ENCODE measurements around the gene CSGALNACT2.

Gene CSGALNACT2

DNA sequence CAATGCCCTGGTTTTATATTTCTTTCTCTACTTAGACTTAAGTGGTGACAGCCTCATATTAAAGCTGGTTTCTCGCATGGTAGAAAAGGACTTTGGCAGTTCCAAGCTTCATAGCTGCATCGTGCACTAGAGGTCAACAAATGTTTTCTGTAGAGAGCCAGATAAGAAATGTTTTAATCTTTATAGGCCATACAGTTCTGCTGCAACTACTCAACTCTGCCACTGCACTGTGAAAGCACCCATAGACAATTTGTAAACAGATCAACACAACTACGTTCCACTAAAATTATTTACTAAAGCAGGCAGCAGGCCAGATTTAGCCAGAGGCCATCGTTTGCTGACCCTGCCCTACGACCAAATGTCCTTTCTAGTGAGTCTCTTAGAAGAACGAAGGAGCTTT, 36.7 kb downstream of the CSGALNACT2 start:
- no peaks in the 10 kb centered on the region for H3K27me3 ChIP-seq (ENCODE audit: low read length)
- H3K79me2 ChIP-seq (ENCODE audit: insufficient read depth, low read length): no peaks in the 10 kb centered on the region
- H3K4me2 ChIP-seq (ENCODE audit: low read depth, low read length, poor library complexity, severe bottlenecking): no peak overlapping the region
- no peak overlapping the region for H3K9ac ChIP-seq (ENCODE audit: low read length)
- no peaks in the 10 kb centered on the region for H4K20me1 ChIP-seq (ENCODE audit: low read depth, low read length)
- H3F3A ChIP-seq (ENCODE audit: insufficient read depth): no peaks in the 10 kb centered on the region
- TF ChIP-seq CTCF (IDR thresholded peaks at IDR 0.05; ENCODE audit: insufficient read depth, low read length, poor library complexity, severe bottlenecking) (no peak), EZH2phosphoT487 (conservative IDR thresholded peaks at IDR 0.05; ENCODE audit: low read length) (no peak)
- no peak overlapping the region for H3K27ac ChIP-seq (ENCODE audit: low read depth, low read length)
- H3K36me3 ChIP-seq (ENCODE audit: low read length): 0 out of 2 replicates have a peak, but pooled peaks cover 2% of the 10 kb centered on the region
- no peak overlapping the region for H3K4me3 ChIP-seq (ENCODE audit: insufficient read depth, low read length, poor library complexity, severe bottlenecking)
- no peak overlapping the region for H2AFZ ChIP-seq (ENCODE audit: low read depth, low read length, severe bottlenecking)
- no peaks in the 10 kb centered on the region for H3K9me2 ChIP-seq (replicated peaks; ENCODE audit: insufficient read depth, low read length)
- no peaks in the 10 kb centered on the region for H3K9me3 ChIP-seq (ENCODE audit: insufficient read depth, low read length)

GRCh38 chr10:43176271-43176670, 38.0 kb downstream of the CSGALNACT2 start:
- Histone ChIP-seq H3K27me3 (ENCODE audit: low read length) (no peaks in the 10 kb centered on the region), H3K4me2 (ENCODE audit: low read depth, low read length, poor library complexity, severe bottlenecking) (no peak overlapping the region), H3K36me3 (ENCODE audit: low read length) (0 out of 2 replicates have a peak, but pooled peaks cover 2% of the 10 kb centered on the region), H3K27ac (ENCODE audit: low read depth, low read length) (no peak overlapping the region), H3K79me2 (ENCODE audit: insufficient read depth, low read length) (no peaks in the 10 kb centered on the region), H3F3A (ENCODE audit: insufficient read depth) (no peaks in the 10 kb centered on the region), H4K20me1 (ENCODE audit: low read depth, low read length) (no peaks in the 10 kb centered on the region), H2AFZ (ENCODE audit: low read depth, low read length, severe bottlenecking) (no peak overlapping the region), H3K9me2 (replicated peaks; ENCODE audit: insufficient read depth, low read length) (no peaks in the 10 kb centered on the region), H3K9ac (ENCODE audit: low read length) (no peak overlapping the region), H3K9me3 (ENCODE audit: insufficient read depth, low read length) (no peaks in the 10 kb centered on the region), H3K4me3 (ENCODE audit: insufficient read depth, low read length, poor library complexity, severe bottlenecking) (no peak overlapping the region)
- no peak for TF ChIP-seq CTCF (IDR thresholded peaks at IDR 0.05; ENCODE audit: insufficient read depth, low read length, poor library complexity, severe bottlenecking)
- TF ChIP-seq EZH2phosphoT487 (conservative IDR thresholded peaks at IDR 0.05; ENCODE audit: low read length): no peak

GRCh38 chr10:43177595-43177994, 39.4 kb downstream of the CSGALNACT2 start:
- Histone ChIP-seq H3K4me3 (ENCODE audit: insufficient read depth, low read length, poor library complexity, severe bottlenecking) (no peak overlapping the region), H4K20me1 (ENCODE audit: low read depth, low read length) (no peaks in the 10 kb centered on the region), H2AFZ (ENCODE audit: low read depth, low read length, severe bottlenecking) (no peak overlapping the region), H3K4me2 (ENCODE audit: low read depth, low read length, poor library complexity, severe bottlenecking) (no peak overlapping the region), H3F3A (ENCODE audit: insufficient read depth) (no peaks in the 10 kb centered on the region), H3K9ac (ENCODE audit: low read length) (no peak overlapping the region), H3K27me3 (ENCODE audit: low read length) (no peaks in the 10 kb centered on the region), H3K36me3 (ENCODE audit: low read length) (0 out of 2 replicates have a peak, but pooled peaks cover 2% of the 10 kb centered on the region), H3K9me2 (replicated peaks; ENCODE audit: insufficient read depth, low read length) (no peaks in the 10 kb centered on the region), H3K27ac (ENCODE audit: low read depth, low read length) (no peak overlapping the region), H3K9me3 (ENCODE audit: insufficient read depth, low read length) (no peaks in the 10 kb centered on the region), H3K79me2 (ENCODE audit: insufficient read depth, low read length) (no peaks in the 10 kb centered on the region)
- TF ChIP-seq EZH2phosphoT487 (conservative IDR thresholded peaks at IDR 0.05; ENCODE audit: low read length) (no peak), CTCF (IDR thresholded peaks at IDR 0.05; ENCODE audit: insufficient read depth, low read length, poor library complexity, severe bottlenecking) (no peak)

Data from SU-DHL-6 (cell line).